Gastroesophageal sphincter (tissue), 4 donors: ENCODE data around the gene VGF. TPM values are rescaled to one million over a fixed set of nuclear protein-coding genes. Genes with fewer than 3 reads are reported as not detected.

Experiments used
- ATAC-seq: fragments of 150-250 bp; one replicate; pipeline ENCODE4 v1.9.1; 2016; ENCODE audit warnings: mild to moderate bottlenecking, moderate library complexity
- H3K27ac ChIP-seq, 4 donors: fragments of 200-600 bp; sonication (generic) in 3 of 4; 1 replicate in 3 of 4; 2 replicates in 1 of 4; pipeline ENCODE4 v1.5.1; 2016 to 2019
- H3K27me3 ChIP-seq: fragments of 200-600 bp; sonication (generic); one replicate; pipeline ENCODE4 v1.5.1; 2019
- H3K36me3 ChIP-seq, 2 donors: fragments of 200-600 bp; sonication (generic); one replicate each; pipeline ENCODE4 v1.5.1; 2019; ENCODE audit warnings: control low read depth in 1 of 2
- H3K4me1 ChIP-seq, 3 donors: fragments of 200-600 bp; sonication (generic); 1 replicate in 2 of 3; 2 replicates in 1 of 3; pipeline ENCODE4 v1.5.1; 2016 to 2019; ENCODE audit warnings: control low read depth in 2 of 3
- H3K4me3 ChIP-seq, 2 donors: fragments of 200-600 bp; sonication (generic); one replicate each; pipeline ENCODE4 v1.5.1; 2019; ENCODE audit warnings: mild to moderate bottlenecking in 1 of 2, moderate library complexity in 1 of 2
- H3K9me3 ChIP-seq, 3 donors: fragments of 200-600 bp; sonication (generic); one replicate each; pipeline ENCODE4 v1.5.1; 2017 to 2019; ENCODE audit warnings: control low read depth in 2 of 3
- EP300 ChIP-seq: sonication (generic); formaldehyde crosslinking; IDR thresholded peaks from one replicate; pipeline ENCODE4 v1.6.1; 2017; ENCODE audit warnings: antibody characterized with exemption, mild to moderate bottlenecking
- POLR2A ChIP-seq, 2 donors: fragments of 450-650 bp; IDR thresholded peaks; one replicate each; pipeline ENCODE4 v1.6.1; 2017; ENCODE audit warnings: antibody characterized with exemption in 2 of 2, mild to moderate bottlenecking in 2 of 2, moderate library complexity in 1 of 2
- POLR2AphosphoS5 ChIP-seq: sonication (generic); formaldehyde crosslinking; IDR thresholded peaks from one replicate; pipeline ENCODE4 v1.6.1; 2017; ENCODE audit warnings: antibody characterized with exemption
- WGBS, 2 donors: methylation state at CpG; one replicate each; pipeline ENCODE4 v1.1.5; 2018; ENCODE audit warnings: low coverage in 1 of 2; 5-methylcytosine and 5-hydroxymethylcytosine counted together
- total RNA-seq, 4 donors: library from RNA; depleted of rRNA; stranded (reverse); fragments of >200 nt; gene quantifications; one replicate each; pipeline ENCODE4 v1.1.0, GENCODE V29; 2016
- TF ChIP-seq, protein P1 (sequence below), 4 experiments: fragments of 200-600 bp in 2 of 4; fragments of 450-650 bp in 2 of 4; sonication (generic) in 1 of 4; IDR thresholded peaks; one replicate each; pipeline ENCODE4 v1.5.1; 2017 to 2019; ENCODE audit warnings: antibody characterized with exemption in 4 of 4, mild to moderate bottlenecking in 2 of 4, moderate library complexity in 2 of 4

Gene VGF
- total RNA-seq, 4 donors from 2014 or later, result 0.25 to 0.27 TPM; not detected in 2

GRCh38 chr7:101127460-101128039 is 37.8 kb downstream of the VGF start:
- no peak for ATAC-seq
- 94% methylated on average over 2 of the region's 3 CpGs; no CpG with 5 or more reads in 1 of the 2 donors for WGBS, 2 donors

DNA sequence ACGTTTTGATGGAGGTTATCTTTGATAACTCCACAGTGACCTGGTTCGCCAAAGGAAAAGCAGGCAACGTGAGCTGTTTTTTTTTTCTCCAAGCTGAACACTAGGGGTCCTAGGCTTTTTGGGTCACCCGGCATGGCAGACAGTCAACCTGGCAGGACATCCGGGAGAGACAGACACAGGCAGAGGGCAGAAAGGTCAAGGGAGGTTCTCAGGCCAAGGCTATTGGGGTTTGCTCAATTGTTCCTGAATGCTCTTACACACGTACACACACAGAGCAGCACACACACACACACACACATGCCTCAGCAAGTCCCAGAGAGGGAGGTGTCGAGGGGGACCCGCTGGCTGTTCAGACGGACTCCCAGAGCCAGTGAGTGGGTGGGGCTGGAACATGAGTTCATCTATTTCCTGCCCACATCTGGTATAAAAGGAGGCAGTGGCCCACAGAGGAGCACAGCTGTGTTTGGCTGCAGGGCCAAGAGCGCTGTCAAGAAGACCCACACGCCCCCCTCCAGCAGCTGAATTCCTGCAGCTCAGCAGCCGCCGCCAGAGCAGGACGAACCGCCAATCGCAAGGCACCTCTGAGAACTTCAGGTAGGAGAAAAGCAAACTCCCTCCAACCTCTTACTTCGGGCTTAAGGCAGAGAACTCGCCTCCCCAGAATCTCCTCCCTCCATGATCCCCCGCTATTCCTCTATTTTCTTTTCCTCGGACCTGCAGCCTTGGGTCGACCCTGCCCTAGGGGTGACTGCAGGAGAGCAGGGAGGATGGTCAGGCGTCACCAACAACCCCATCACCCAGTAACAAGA is 38.5 kb downstream of the VGF start, which contains the start of gene SERPINE1:
SERPINE1 (plus strand) TSS at position 454 of the 809 bp plus-strand sequence. CDS start 1,290 bp downstream, outside the sequence.
- Histone ChIP-seq H3K9me3 (no peaks in the 10 kb centered on the region), H3K27me3 (no peaks in the 10 kb centered on the region), H3K27ac (peak within 1 kb of the TSS in 3 of 4 donors; percentile 61 to 78 (median 70)), H3K4me1 (peaks cover 0 to 46% (median 31%) of the 10 kb centered on the region in 3 donors), H3K36me3 (peaks cover 0 to 2% of the 10 kb centered on the region in 2 donors), H3K4me3 (peak within 1 kb of the TSS in 1 of 2 donors; percentile 37)
- WGBS, 2 donors, result 5% methylated on average over 11 of the region's 22 CpGs; no CpG with 5 or more reads in 1 of the 2 donors
- ATAC-seq, result peak; percentile 89
- TF ChIP-seq POLR2AphosphoS5, result peak; percentile 67
- TF ChIP-seq, protein P1, sequence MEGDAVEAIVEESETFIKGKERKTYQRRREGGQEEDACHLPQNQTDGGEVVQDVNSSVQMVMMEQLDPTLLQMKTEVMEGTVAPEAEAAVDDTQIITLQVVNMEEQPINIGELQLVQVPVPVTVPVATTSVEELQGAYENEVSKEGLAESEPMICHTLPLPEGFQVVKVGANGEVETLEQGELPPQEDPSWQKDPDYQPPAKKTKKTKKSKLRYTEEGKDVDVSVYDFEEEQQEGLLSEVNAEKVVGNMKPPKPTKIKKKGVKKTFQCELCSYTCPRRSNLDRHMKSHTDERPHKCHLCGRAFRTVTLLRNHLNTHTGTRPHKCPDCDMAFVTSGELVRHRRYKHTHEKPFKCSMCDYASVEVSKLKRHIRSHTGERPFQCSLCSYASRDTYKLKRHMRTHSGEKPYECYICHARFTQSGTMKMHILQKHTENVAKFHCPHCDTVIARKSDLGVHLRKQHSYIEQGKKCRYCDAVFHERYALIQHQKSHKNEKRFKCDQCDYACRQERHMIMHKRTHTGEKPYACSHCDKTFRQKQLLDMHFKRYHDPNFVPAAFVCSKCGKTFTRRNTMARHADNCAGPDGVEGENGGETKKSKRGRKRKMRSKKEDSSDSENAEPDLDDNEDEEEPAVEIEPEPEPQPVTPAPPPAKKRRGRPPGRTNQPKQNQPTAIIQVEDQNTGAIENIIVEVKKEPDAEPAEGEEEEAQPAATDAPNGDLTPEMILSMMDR (IDR thresholded peaks at IDR 0.05), result peak in 1 of 4 experiments; percentile 25
- TF ChIP-seq POLR2A (IDR thresholded peaks at IDR 0.05), result peak; percentile 72
- TF ChIP-seq EP300, result no peak

More at GRCh38 chr7:101127460-101128039, 37.8 kb downstream of the VGF start:
- Histone ChIP-seq H3K4me3 (peak overlapping the region in 1 of 2 donors; percentile 37), H3K36me3 (peaks cover 0 to 4% of the 10 kb centered on the region in 2 donors), H3K9me3 (no peaks in the 10 kb centered on the region), H3K4me1 (peaks cover 0 to 39% (median 29%) of the 10 kb centered on the region in 3 donors), H3K27me3 (no peaks in the 10 kb centered on the region), H3K27ac (peak overlapping the region in 3 of 4 donors; percentile 61 to 78 (median 70))
- TF ChIP-seq EP300, result no peak
- TF ChIP-seq, protein P1 (IDR thresholded peaks at IDR 0.05), result no peak
- no peak for TF ChIP-seq POLR2AphosphoS5
- TF ChIP-seq POLR2A (IDR thresholded peaks at IDR 0.05), result no peak

DNA sequence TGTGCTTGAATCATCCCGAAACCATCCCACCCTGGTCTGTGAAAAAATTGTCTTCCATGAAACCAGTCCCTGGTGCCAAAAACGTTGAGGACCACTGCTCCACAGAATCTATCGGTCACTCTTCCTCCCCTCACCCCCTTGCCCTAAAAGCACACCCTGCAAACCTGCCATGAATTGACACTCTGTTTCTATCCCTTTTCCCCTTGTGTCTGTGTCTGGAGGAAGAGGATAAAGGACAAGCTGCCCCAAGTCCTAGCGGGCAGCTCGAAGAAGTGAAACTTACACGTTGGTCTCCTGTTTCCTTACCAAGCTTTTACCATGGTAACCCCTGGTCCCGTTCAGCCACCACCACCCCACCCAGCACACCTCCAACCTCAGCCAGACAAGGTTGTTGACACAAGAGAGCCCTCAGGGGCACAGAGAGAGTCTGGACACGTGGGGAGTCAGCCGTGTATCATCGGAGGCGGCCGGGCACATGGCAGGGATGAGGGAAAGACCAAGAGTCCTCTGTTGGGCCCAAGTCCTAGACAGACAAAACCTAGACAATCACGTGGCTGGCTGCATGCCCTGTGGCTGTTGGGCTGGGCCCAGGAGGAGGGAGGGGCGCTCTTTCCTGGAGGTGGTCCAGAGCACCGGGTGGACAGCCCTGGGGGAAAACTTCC is 39.2 kb downstream of the VGF start:
- Histone ChIP-seq H3K4me3 (peak overlapping the region in 1 of 2 donors; percentile 37), H3K27me3 (no peaks in the 10 kb centered on the region), H3K9me3 (no peaks in the 10 kb centered on the region), H3K36me3 (no peaks in the 10 kb centered on the region), H3K27ac (peak overlapping the region in 3 of 4 donors; percentile 61 to 78 (median 70)), H3K4me1 (peaks cover 0 to 53% (median 35%) of the 10 kb centered on the region in 3 donors)
- TF ChIP-seq, protein P1 (IDR thresholded peaks at IDR 0.05), result no peak
- no peak for TF ChIP-seq POLR2A (IDR thresholded peaks at IDR 0.05)
- TF ChIP-seq EP300, result no peak
- no peak for TF ChIP-seq POLR2AphosphoS5
- 57 to 75% methylated on average over 2 to 4 of the region's 15 CpGs for WGBS, 2 donors
- peak; percentile 16 for ATAC-seq

DNA sequence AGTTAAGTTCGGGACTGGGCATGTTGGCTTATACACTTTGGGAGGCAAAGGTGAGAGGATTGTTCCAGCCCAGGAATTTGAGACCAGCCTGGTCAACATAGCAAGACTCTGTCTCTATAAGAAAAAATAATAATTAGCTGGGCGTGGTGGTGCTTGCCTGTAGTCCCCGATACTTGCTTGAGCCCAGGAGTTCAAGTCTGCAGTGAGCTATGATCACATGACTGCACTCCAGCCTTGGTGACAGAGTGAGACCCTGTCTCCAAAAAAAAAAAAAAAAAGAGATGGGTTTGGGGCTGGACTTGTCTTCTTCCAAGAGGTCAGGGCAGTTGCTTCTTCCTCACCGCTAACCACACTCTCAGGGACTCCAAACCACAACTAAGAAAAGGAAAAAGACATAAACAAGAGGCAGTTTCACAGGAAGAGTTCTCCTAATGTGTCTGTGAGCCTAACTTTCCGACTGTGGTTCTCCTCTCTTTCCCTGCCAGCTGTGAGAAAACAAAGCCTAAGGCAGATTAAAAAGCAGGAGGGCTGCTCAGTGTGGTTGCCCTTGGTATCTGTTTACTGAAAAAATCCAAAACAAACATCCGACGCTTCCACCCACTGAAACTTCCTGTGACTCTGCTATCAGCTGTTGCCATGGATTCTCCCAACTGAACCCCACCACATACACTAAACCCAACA is 40.9 kb downstream of the VGF start:
- WGBS, 2 donors, result 22 to 24% methylated on average over 6 of the region's 7 CpGs
- Histone ChIP-seq H3K27ac (peak overlapping the region in 2 of 4 donors; percentile 36 to 41), H3K4me1 (peaks cover 0 to 53% (median 35%) of the 10 kb centered on the region in 3 donors), H3K36me3 (no peaks in the 10 kb centered on the region), H3K27me3 (no peaks in the 10 kb centered on the region), H3K9me3 (no peaks in the 10 kb centered on the region), H3K4me3 (no peak overlapping the region)
- TF ChIP-seq EP300 (no peak), POLR2A (IDR thresholded peaks at IDR 0.05) (no peak), POLR2AphosphoS5 (no peak)
- TF ChIP-seq, protein P1 (IDR thresholded peaks at IDR 0.05), result no peak
- ATAC-seq, result no peak
